GM12875 (cell line): Measurements from ENCODE around the gene TGFB2.

ENCODE experiments used
- H3K4me3 ChIP-seq: one replicate; pipeline ENCODE4 v1.5.1; 2011; ENCODE audit warnings: low read depth, low read length, control low read depth
- TF ChIP-seq, protein P1 (sequence below): IDR thresholded peaks from 2 replicates; pipeline ENCODE4 v1.5.1; 2011; ENCODE audit warnings: low read depth, mild to moderate bottlenecking, control low read depth, inconsistent platforms, low read length, moderate library complexity, borderline replicate concordance; ENCODE audit not compliant: insufficient read depth

Gene TGFB2

DNA sequence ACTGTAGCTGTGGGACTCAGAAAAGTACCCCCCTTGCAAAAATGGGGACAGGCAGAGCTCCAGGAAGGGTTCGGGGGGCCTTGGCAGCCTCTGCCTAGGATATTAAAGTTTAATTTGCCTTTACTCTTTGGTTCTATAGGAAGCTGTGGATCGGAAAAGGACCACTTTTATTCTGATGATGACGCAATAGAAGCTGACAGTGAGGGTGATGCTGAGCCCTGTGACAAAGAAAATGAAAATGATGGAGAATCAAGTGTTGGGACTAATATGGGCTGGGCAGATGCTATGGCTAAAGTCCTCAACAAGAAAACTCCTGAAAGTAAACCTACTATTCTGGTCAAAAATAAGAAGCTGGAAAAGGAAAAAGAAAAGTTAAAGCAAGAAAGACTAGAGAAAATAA lies 43.0 kb upstream of the TGFB2 start:
- TF ChIP-seq, protein P1, sequence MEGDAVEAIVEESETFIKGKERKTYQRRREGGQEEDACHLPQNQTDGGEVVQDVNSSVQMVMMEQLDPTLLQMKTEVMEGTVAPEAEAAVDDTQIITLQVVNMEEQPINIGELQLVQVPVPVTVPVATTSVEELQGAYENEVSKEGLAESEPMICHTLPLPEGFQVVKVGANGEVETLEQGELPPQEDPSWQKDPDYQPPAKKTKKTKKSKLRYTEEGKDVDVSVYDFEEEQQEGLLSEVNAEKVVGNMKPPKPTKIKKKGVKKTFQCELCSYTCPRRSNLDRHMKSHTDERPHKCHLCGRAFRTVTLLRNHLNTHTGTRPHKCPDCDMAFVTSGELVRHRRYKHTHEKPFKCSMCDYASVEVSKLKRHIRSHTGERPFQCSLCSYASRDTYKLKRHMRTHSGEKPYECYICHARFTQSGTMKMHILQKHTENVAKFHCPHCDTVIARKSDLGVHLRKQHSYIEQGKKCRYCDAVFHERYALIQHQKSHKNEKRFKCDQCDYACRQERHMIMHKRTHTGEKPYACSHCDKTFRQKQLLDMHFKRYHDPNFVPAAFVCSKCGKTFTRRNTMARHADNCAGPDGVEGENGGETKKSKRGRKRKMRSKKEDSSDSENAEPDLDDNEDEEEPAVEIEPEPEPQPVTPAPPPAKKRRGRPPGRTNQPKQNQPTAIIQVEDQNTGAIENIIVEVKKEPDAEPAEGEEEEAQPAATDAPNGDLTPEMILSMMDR = no peak
- H3K4me3 ChIP-seq = no peak overlapping the region

DNA sequence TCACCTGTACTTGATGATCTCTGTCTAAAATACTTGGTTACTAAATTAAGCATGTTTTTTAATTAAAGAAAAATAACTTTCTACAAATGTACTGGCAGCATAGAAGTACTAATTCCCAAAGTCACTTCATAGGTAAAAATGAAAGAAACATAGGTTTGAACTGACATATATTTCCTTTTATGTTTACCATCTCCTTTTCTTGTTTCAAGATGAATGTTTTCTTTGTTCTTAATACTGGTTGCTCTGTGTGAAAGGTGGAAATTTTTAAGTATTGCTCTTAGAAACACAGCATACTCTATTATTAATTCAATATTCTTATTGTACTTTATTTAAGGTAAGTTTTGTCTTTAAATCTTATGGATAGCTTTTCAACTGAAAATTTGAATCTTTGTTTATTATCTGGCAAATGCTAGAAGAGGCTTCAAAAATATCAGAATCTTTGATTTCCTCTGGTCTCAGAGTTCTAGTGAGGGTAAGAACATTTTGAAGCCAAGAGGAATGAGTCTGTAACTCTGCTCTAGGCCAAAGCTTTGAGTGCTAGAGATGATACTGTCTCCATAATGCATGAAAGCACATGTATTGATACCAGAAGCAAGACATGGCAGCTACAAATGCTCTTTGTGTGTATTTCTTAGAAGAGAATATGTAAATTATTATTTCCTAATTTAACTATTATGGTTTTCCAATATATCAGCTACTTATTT lies 41.8 kb upstream of the TGFB2 start:
- no peak overlapping the region for H3K4me3 ChIP-seq
- TF ChIP-seq, protein P1 = no peak

DNA sequence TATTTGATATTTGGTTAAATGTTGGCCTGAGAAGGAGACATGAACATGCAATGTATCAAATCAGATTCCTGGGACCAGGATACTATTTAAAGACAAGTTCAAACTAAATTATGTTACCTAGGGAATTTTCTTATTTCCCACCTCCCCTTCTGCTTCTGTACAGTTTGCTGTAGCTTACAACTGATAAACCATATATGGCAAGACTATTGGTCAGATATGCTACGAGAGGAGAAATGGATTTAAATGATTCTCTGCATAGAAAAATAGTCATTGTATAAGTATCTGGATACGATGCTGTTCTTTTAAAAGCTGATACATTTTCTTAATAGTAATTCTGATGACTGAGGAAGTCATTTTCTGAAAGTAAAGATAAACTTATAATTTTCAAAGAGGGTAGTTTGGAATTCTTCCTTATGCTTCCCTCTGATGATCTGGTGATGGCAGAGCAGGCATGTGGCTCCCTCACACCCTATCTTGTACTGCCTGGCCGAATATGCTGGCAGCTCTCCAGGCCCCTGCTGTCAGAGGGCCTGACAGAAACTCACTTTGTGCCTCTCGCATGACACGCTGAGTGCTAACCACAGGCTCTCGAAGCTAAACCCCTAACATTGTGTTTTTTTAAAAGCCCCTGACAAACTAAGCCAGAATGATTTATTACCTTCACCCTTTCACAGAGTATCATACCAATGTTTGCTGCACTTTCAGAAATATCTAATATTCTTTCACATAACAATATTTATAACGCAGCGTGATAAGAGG lies 40.7 kb upstream of the TGFB2 start:
- no peak overlapping the region for H3K4me3 ChIP-seq
- TF ChIP-seq, protein P1 = no peak

DNA sequence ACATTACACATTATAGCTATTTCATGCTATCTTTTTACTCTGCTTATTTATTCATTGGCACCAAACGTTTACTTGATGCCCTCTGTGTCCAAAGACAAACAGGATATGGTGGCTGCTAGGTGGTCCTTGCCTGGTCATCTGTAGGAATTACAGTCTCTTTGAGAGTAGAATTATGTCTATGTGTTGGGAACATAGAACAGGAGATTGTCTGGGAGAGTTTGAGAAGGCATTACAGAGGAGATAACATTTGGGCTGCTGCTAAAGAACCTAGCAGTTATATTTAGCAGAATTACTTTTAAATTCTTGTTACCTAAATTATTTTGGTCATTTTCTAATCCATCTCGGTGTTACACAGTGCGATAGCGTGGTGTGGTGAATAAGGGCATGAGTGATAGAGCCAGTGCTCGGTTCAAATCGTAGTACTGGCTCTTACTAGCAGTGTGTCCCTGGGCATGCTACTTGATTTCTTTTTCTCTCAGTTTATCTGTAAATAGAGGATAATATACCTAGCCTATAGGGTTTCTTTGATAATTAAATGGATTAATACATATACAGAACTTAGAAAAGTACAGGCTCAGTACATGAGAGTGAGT lies 39.6 kb upstream of the TGFB2 start:
- TF ChIP-seq, protein P1 = no peak
- H3K4me3 ChIP-seq = no peak overlapping the region

DNA sequence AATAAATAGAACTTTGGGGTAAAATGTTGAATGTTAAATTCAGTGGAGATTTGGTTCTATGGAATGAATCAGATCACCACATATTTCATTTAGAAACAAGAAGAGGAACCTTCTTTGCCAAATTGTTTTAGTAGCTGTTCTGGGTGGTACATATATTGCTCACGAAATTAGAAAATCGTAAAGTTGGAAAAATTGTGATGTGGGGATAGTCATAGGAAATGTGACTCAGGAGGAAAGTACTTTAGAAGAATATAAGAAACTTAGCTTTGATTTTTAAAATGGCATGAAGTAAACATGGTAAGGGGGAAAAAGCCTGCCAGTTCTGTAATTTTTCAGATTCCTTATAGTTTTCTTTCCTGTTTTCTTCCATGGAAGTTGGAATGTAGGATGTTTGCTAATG lies 32.6 kb upstream of the TGFB2 start:
- TF ChIP-seq, protein P1 = no peak
- no peak overlapping the region for H3K4me3 ChIP-seq

DNA sequence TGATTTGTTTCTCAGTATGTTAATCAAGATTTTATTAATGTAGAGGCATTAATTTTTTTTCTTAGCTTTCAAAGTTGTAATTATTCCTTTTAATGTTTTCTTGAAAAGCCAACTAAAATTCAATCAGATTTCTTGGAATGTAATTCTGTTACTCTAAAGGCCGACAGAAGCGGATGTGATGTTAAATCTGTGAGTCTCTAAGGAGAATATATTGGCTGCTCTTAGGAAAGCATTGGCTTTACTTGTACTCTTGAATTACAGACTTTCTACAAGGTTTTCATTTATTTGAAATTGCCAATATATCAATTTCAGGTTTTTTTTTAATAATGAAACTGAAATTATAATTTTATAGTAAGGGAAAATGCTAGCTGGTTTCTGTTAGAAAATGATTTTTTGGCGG lies 30.8 kb upstream of the TGFB2 start:
- no peak overlapping the region for H3K4me3 ChIP-seq
- TF ChIP-seq, protein P1 = no peak
